ENCODE data around the gene KCNN3.

The KCNN3 gene

DNA sequence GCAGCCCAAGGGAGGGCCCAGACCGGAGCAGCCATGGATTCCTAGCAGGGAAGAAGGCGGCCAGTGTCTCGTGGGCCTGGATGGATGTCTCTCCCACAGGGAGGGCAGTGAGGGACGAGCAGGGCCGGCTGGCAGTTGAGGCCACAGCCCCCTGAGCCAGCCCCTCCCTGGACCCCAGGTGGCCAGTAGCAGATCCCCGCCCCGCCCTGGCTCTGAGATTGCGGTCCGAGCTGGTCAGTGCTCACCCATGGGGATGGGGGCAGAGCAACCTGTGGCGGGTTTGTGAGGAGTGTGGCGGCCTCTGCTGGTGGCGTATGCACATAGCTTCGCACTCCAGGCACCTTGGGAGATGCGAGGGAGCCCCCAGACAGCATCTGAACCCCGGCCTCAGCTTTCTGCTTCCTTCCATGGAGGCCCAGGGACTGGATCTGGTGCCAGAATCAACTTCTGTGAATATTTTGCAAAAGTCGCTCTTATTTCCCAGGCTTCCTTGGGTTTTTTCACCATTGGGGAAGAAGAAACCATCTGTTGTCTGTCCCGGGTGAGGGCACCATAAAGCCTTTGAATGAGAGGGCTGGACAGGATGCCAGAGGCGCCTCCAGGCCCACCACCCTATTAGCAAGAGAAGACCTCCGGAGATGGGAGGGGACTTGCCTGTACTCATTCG is 8.4 kb upstream of the KCNN3 start:
- Histone ChIP-seq H3K36me3 (ENCODE audit: control insufficient read depth in 2 of 2, insufficient read depth in 1 of 2, low read length in 2 of 2) (no peaks in the 10 kb centered on the region), H3K9me3 (ENCODE audit: control insufficient read depth, insufficient read depth, low read depth, low read length) (no peaks in the 10 kb centered on the region), H3K27ac (ENCODE audit: extremely low read depth, low read depth, low read length) (no peak overlapping the region), H3K4me1 (ENCODE audit: control insufficient read depth, insufficient read depth, low read length) (no peaks in the 10 kb centered on the region), H3K4me3 (ENCODE audit: low read depth, low read length) (no peak overlapping the region)
- ChIA-PET POLR2A (interaction anchor here (1.2 kb wide), 1 partner anchor 8 kb away, joined by 4 read pairs; the partner anchor contains the start of gene KCNN3), CTCF (interaction anchor here (0.5 to 5.0 kb wide), 44 partner anchors 9 to 714 kb away, joined by 3 to 35 read pairs (median 3); partner anchors contain the start of genes ATP8B2 and KCNN3)
- TF ChIP-seq ZEB2 (tag by site-specific recombination; IDR thresholded peaks at IDR 0.05) (0 out of 2 replicates have a peak, but pooled peaks have one; percentile 19), ZBTB17 (tag by site-specific recombination; IDR thresholded peaks at IDR 0.05) (peak; percentile 68), ZNF76 (tag by site-specific recombination; IDR thresholded peaks at IDR 0.05; ENCODE audit: borderline replicate concordance, low read depth) (0 out of 2 replicates have a peak, but pooled peaks have one; percentile 24), SP3 (tag by site-specific recombination; IDR thresholded peaks at IDR 0.05) (0 out of 2 replicates have a peak, but pooled peaks have one; percentile 32), SCRT1 (tag by site-specific recombination; IDR thresholded peaks at IDR 0.05; ENCODE audit: borderline replicate concordance) (peak; percentile 99), SCRT2 (tag by site-specific recombination; IDR thresholded peaks at IDR 0.05) (peak; percentile 99), ZNF600 (tag by site-specific recombination; IDR thresholded peaks at IDR 0.05) (peak; percentile 80), ZNF211 (tag by site-specific recombination; IDR thresholded peaks at IDR 0.05; ENCODE audit: low read depth) (no peak), YY1 (tag by site-specific recombination; IDR thresholded peaks at IDR 0.05) (no peak), KLF8 (tag by site-specific recombination; IDR thresholded peaks at IDR 0.05) (0 out of 2 replicates have a peak, but pooled peaks have one; percentile 27), ZIC2 (tag by site-specific recombination; IDR thresholded peaks at IDR 0.05) (peak; percentile 25; the same call in 1 of the 2 replicates), ZNF335 (tag by site-specific recombination; conservative IDR thresholded peaks at IDR 0.05) (peak; percentile 43; the same call in 1 of the 2 replicates), ZNF654 (tag by site-specific recombination; IDR thresholded peaks at IDR 0.05; ENCODE audit: low read depth) (peak; percentile 86), ZNF501 (tag by site-specific recombination; IDR thresholded peaks at IDR 0.05) (peak; percentile 28; the same call in 1 of the 2 replicates), ZBTB20 (tag by site-specific recombination; IDR thresholded peaks at IDR 0.05) (peak; percentile 23; the same call in 1 of the 2 replicates), ZNF48 (tag by site-specific recombination; IDR thresholded peaks at IDR 0.05) (no peak), ZFP37 (tag by site-specific recombination; IDR thresholded peaks at IDR 0.05) (0 out of 2 replicates have a peak, but pooled peaks have one; percentile 37), ZNF404 (tag by site-specific recombination; IDR thresholded peaks at IDR 0.05) (no peak), SP7 (tag by site-specific recombination; IDR thresholded peaks at IDR 0.05) (peak; percentile 39), GLIS1 (tag by site-specific recombination; IDR thresholded peaks at IDR 0.05) (peak; percentile 44; the same call in 1 of the 2 replicates)
- TF ChIP-seq, protein P1, sequence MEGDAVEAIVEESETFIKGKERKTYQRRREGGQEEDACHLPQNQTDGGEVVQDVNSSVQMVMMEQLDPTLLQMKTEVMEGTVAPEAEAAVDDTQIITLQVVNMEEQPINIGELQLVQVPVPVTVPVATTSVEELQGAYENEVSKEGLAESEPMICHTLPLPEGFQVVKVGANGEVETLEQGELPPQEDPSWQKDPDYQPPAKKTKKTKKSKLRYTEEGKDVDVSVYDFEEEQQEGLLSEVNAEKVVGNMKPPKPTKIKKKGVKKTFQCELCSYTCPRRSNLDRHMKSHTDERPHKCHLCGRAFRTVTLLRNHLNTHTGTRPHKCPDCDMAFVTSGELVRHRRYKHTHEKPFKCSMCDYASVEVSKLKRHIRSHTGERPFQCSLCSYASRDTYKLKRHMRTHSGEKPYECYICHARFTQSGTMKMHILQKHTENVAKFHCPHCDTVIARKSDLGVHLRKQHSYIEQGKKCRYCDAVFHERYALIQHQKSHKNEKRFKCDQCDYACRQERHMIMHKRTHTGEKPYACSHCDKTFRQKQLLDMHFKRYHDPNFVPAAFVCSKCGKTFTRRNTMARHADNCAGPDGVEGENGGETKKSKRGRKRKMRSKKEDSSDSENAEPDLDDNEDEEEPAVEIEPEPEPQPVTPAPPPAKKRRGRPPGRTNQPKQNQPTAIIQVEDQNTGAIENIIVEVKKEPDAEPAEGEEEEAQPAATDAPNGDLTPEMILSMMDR (tag by site-specific recombination; IDR thresholded peaks at IDR 0.05) = peak; percentile 86
- TF ChIP-seq, protein P2, sequence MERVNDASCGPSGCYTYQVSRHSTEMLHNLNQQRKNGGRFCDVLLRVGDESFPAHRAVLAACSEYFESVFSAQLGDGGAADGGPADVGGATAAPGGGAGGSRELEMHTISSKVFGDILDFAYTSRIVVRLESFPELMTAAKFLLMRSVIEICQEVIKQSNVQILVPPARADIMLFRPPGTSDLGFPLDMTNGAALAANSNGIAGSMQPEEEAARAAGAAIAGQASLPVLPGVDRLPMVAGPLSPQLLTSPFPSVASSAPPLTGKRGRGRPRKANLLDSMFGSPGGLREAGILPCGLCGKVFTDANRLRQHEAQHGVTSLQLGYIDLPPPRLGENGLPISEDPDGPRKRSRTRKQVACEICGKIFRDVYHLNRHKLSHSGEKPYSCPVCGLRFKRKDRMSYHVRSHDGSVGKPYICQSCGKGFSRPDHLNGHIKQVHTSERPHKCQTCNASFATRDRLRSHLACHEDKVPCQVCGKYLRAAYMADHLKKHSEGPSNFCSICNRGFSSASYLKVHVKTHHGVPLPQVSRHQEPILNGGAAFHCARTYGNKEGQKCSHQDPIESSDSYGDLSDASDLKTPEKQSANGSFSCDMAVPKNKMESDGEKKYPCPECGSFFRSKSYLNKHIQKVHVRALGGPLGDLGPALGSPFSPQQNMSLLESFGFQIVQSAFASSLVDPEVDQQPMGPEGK (tag by site-specific recombination; IDR thresholded peaks at IDR 0.05) = peak; percentile 64; the same call in 1 of the 2 replicates
- TF ChIP-seq, protein P3, sequence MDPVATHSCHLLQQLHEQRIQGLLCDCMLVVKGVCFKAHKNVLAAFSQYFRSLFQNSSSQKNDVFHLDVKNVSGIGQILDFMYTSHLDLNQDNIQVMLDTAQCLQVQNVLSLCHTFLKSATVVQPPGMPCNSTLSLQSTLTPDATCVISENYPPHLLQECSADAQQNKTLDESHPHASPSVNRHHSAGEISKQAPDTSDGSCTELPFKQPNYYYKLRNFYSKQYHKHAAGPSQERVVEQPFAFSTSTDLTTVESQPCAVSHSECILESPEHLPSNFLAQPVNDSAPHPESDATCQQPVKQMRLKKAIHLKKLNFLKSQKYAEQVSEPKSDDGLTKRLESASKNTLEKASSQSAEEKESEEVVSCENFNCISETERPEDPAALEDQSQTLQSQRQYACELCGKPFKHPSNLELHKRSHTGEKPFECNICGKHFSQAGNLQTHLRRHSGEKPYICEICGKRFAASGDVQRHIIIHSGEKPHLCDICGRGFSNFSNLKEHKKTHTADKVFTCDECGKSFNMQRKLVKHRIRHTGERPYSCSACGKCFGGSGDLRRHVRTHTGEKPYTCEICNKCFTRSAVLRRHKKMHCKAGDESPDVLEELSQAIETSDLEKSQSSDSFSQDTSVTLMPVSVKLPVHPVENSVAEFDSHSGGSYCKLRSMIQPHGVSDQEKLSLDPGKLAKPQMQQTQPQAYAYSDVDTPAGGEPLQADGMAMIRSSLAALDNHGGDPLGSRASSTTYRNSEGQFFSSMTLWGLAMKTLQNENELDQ (tag by site-specific recombination; IDR thresholded peaks at IDR 0.05; ENCODE audit: low read depth) = no peak
- TF ChIP-seq, protein P4, sequence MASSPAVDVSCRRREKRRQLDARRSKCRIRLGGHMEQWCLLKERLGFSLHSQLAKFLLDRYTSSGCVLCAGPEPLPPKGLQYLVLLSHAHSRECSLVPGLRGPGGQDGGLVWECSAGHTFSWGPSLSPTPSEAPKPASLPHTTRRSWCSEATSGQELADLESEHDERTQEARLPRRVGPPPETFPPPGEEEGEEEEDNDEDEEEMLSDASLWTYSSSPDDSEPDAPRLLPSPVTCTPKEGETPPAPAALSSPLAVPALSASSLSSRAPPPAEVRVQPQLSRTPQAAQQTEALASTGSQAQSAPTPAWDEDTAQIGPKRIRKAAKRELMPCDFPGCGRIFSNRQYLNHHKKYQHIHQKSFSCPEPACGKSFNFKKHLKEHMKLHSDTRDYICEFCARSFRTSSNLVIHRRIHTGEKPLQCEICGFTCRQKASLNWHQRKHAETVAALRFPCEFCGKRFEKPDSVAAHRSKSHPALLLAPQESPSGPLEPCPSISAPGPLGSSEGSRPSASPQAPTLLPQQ (tag by site-specific recombination; IDR thresholded peaks at IDR 0.05) = peak; percentile 51; the same call in 1 of the 2 replicates
- TF ChIP-seq, protein P5, sequence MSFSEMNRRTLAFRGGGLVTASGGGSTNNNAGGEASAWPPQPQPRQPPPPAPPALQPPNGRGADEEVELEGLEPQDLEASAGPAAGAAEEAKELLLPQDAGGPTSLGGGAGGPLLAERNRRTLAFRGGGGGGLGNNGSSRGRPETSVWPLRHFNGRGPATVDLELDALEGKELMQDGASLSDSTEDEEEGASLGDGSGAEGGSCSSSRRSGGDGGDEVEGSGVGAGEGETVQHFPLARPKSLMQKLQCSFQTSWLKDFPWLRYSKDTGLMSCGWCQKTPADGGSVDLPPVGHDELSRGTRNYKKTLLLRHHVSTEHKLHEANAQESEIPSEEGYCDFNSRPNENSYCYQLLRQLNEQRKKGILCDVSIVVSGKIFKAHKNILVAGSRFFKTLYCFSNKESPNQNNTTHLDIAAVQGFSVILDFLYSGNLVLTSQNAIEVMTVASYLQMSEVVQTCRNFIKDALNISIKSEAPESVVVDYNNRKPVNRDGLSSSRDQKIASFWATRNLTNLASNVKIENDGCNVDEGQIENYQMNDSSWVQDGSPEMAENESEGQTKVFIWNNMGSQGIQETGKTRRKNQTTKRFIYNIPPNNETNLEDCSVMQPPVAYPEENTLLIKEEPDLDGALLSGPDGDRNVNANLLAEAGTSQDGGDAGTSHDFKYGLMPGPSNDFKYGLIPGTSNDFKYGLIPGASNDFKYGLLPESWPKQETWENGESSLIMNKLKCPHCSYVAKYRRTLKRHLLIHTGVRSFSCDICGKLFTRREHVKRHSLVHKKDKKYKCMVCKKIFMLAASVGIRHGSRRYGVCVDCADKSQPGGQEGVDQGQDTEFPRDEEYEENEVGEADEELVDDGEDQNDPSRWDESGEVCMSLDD (tag by site-specific recombination; IDR thresholded peaks at IDR 0.05) = peak; percentile 52; the same call in 1 of the 2 replicates
- TF ChIP-seq, protein P6, sequence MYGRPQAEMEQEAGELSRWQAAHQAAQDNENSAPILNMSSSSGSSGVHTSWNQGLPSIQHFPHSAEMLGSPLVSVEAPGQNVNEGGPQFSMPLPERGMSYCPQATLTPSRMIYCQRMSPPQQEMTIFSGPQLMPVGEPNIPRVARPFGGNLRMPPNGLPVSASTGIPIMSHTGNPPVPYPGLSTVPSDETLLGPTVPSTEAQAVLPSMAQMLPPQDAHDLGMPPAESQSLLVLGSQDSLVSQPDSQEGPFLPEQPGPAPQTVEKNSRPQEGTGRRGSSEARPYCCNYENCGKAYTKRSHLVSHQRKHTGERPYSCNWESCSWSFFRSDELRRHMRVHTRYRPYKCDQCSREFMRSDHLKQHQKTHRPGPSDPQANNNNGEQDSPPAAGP (tag by site-specific recombination; IDR thresholded peaks at IDR 0.05) = peak; percentile 67
